Sciatic nerve (tissue), 2 donors: ENCODE results near the gene OGN. TPM values are rescaled to one million over a fixed set of nuclear protein-coding genes. Genes with fewer than 3 reads are reported as not detected.
"Not testable (repeated sequence)": the region's sequence is repeated elsewhere in the genome, so short reads cannot be mapped to it uniquely, and the experiment has no call there.

Experiments
- ATAC-seq: fragments of 200-7000 bp; cut with Tn5 transposase; one replicate; pipeline ENCODE4 v1.9.1; 2020; ENCODE audit warnings: mild to moderate bottlenecking, moderate library complexity
- DNase-seq: peaks from one replicate; pipeline ENCODE4 v3.0.0-alpha.2; 2020; ENCODE audit warnings: low spot score
- intact Hi-C: fragments of 100-400 bp; cut with DNase I; formaldehyde crosslinking; loops from one replicate; pipeline ENCODE4 v1.14.2; 2022
- total RNA-seq: library from RNA; stranded (reverse); fragmentation: NEBNext Ultra II Directional; extraction: Animal tissue kit (Norgen Biotek cat#: 25700); gene quantifications from one replicate; pipeline ENCODE4 v1.2.1, GENCODE V29; 2021
- donor health status: DM: no; HTN: no; CAD: no.
- donor health status: DM: no; HTN: no; CAD: no.

OGN gene, protein sequence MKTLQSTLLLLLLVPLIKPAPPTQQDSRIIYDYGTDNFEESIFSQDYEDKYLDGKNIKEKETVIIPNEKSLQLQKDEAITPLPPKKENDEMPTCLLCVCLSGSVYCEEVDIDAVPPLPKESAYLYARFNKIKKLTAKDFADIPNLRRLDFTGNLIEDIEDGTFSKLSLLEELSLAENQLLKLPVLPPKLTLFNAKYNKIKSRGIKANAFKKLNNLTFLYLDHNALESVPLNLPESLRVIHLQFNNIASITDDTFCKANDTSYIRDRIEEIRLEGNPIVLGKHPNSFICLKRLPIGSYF
- total RNA-seq, result 71.7 TPM

DNA sequence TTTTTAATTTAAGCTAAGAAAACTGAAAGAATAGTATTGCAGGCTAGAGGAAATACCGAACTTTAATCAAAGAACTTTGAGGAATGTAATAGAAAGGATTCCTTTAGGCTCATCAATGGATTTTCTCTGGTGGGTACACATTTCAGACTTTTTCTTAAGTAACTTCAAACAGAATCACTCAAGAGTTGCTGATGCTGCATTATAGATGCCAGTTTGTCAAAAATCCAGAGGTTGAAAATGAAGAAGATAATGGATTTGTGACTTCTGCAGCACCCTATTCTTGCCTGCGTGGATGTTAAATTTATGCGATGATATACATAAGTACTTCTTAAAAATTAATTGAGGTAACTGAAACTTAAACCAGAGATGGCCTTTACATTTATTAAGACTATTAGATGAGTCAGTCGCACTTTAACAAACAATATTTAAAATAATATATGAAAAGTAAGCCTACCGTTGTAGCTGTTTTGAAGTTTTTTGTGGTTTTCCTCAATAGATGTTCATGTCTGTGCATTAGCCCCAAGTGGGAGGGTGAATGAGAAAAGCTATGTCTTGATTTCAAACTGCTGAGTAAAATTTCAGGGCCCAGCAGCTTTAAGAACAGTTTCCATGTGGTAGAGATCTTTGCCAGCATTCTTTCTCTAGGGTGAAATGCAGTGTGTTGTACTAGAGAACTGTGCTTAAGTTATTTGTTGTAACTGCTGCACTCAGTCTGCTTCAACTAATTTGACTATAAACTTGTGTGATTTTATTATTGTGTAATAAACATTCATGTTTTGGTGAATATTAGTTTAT, at the start of gene OGN:
OGN (minus strand) TSS at position 537 of the 795 bp plus-strand sequence. CDS start 1,171 bp downstream, outside the sequence.
- intact Hi-C loops, result no loop called here
- peak; percentile 57 for ATAC-seq
- DNase-seq, result no peak

DNA sequence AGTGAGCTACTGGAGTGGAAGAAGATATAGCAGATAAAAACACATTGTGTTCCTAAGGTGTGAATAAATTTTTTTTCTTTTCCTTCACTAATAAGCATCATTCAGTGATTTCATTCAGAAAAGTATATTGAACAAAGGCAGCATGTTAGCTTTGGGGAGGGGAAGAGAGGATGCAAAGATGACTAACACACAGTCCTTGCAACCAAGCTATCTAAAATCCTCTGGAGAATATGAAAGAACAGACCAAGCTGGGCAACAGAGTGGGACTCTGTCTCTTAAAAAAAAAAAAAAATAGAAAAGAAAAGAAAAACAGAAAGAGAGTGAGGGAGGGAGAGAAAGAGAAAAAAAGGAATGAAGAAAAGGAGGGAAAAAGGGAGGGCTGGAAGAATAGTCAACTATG, 42.2 kb upstream of the OGN start:
- intact Hi-C loops, result no loop called here
- no peak for ATAC-seq

DNA sequence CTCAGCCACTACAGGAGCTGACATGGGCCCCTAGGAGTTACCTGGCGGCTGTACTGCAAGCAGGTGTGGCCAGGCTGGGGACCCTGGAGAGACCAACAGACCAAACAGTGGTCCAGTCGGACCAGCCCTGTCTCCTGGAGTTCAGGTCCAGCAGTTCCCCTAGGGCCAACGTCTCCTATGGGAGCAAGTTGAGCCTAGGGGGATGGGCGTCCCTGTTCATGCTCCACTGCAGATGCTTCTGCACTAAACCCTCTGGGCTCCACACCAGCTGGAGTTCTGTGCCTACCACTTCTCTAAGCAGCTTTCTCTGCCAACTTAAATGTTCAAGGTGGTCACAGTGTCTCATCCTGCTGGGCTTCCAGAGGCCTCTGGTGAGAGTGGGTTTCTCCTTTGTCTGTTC, 40.5 kb upstream of the OGN start:
- ATAC-seq (no peak), DNase-seq (no peak)
- intact Hi-C loops, result no loop called here

More for the DNA sequence above, 42.2 kb upstream of the OGN start:
- no peak for DNase-seq

DNA sequence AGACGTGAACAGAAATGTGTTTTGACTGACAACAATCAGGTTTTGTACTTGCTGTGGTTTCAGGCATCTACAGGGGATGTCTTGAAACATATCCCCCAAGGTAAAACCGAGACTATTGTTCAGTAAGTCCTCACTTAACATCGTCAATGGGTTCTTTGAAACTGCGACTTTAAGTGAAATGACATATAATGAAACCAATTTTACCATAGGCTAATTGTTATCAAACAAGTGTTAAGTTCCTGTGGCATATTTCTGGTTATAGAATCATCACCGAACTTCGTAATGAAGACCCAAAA, 36.3 kb upstream of the OGN start:
- intact Hi-C loops, result no loop called here
- DNase-seq, result no peak

DNA sequence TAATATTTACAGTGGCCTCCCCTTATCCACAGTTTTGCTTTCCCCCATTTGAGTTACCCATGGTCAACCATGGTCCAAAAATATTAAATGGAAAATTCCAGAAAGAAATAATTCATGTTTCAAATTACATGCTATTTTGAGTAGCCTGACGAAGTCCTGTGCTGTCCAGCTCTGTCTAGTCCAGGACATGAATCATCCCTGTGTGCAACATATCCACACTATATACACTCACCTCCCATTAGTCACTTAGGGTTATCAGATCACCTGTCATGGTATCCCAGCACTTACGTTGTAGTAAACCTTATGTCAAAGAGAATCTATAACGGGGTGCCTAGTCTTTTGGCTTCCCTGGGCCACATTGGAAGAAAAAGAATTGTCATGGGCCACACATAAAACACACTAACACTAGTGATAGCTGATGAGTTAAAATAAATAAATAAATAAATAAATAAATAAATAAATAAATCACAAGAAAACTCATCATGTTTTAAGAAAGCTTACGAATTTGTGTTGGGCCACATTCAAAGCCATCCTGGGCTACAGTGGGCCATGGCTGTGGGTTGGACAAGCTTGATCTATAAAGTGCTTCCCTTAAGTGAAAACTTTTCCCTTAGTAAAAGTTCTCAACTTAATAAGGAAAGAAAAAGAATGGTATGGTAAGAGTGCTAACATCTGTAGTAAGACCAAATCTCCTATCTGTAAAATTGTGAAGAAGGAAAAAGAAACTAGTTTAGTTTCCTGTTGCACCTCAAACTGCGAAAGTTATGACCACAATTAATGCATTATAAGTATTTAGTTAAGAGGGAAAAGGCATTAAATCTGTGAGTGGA, 35.8 kb upstream of the OGN start:
- DNase-seq (no peak), ATAC-seq (no peak)
- intact Hi-C loops, result no loop called here

More for the DNA sequence above, 36.3 kb upstream of the OGN start:
- ATAC-seq, result no peak

DNA sequence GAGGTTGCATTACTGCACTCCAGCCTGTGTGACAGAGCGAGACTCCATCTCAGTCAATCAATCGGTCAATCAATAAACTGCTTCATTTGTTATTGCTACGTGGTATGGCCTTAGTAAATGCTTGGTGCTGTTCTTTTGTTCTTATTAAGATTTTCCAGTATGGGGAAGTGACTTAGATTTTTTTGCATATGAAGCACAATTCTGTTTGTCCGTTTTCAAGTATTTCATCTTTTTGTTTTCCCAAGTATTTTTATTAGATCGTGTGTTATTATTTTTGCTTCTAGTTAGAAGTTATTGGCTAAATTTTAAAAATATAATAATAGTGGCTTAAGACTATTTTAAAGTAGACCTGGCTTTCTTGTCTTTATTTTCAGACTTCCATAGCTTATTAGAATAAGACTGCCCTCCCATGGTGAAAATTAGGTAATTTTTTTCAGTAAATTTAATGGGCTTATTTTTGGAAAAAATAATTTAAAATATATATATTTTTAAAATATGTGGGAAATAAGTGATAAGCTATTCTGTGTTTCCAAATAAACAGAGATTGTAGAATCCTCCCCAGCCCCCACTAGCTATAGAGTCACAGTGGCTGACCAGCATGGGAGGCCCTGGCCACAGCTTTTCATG, 34.6 kb upstream of the OGN start:
- intact Hi-C loops, result no loop called here
- ATAC-seq (no peak), DNase-seq (no peak)

DNA sequence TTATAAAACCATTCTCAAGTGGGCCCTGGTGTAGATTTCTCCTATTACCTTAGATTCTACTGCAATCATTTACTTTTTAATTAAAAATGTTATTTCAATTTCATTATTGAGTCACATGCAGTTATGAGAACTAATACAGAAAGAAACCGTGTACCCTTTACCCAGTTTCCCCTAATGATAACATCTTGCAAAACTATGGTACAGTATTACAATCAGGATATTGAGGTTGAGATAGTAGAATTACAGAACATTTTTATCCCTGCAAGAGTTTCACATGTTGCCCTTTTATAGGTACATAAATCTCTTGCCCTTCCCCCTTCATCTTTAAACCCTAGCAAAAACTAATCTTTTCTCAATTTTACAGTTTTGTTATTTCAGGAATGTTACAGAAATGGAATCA, 30.9 kb upstream of the OGN start:
- intact Hi-C loops, result no loop called here
- no peak for DNase-seq
- no peak for ATAC-seq

DNA sequence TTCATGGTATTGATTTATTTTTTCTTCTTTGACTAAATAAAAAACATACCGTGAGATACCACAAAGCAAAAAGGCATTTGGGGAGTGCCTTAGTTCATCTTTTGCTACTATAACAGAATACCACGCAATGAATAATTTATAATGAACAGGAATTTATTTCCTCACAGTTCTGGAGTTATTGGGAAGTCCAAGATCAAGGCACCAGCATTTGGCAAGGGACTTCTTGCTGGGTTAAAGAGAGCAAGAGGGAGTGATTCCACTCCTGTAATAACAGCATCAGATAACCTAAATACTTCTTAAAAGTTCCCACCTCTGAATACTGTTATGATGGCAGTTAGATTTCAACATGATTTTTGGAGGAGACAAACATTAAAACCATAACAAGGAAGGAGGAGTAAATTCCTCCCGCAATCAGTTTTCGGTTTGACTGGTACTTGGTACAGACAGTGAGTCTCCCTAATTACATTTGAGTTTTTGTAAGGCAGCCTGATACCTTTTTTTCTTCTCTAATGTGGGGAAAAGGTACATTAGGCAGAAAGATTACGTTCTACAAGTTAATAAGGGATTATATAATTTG, 28.7 kb upstream of the OGN start:
- ATAC-seq (peak; percentile 59), DNase-seq (no peak)
- intact Hi-C loops, result no loop called here

DNA sequence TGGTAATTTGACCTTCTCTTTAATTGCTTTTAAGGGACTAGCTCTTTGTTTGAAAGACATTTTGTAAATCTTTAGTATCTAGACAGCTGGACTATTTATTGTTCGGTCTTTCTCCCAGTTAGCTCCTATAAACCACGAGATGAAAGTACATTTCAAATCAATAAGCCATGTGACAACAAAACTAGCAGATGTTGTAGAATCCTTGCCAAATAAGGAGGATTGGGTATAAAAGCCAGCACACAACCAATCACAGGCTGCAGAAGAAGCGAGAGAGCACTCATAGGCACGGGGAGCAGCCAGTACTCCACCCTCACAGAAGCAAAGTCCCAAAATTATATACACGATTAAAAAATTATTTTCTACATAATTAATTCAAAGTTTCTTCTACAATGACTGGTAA, 28.0 kb upstream of the OGN start:
- no peak for DNase-seq
- ATAC-seq, result peak; percentile 93
- intact Hi-C loops, result no loop called here

DNA sequence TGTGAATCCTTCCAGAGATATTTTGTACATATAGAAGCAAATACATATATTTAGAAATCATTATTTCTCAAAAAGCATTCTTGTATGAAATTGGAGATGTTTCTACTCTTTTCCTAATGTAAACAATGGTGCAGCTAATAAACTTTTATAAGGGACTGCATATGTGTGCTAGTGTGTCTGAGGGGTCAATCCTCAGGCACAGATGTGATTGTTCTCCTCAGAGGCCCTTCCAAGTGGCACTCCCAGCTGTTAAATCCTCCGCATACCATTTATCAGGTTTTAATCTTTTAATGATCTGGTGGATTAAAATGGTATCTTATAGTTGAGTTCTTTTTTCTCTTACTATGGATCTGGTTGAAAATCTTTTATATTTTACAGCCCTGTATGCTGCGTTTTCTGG, 25.5 kb upstream of the OGN start:
- intact Hi-C loops, result no loop called here
- no peak for ATAC-seq
- DNase-seq, result no peak

DNA sequence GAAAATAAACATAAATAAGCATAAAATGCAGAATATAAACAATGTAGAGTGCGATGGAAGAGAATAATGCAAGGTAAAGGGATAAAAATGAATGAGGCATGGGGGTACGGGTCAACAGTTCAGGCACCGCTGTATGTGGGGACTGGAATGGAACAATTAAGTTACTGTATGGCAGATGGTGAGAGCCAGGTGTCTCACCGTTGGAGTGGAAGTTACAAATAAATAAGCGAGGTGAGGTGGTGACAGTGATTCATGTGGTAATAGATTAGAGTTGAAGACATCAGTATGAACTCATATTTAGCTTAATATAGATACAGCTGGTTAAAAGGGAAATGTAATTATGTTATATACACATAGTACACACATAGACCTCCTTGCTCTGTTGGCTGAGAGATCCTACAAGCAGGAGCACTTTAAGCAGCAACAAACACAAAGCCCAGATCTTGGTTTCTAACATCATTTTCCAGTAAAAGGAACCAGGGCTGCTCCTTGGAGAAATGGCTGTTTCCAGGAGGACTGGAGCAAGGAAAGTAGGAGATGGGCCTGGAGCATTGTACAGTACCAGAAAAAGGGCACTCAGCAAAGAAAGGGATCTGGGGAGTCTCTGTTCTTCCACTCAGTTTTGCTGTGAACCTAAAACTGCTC, 22.2 kb upstream of the OGN start:
- DNase-seq (no peak), ATAC-seq (no peak)
- intact Hi-C loops, result no loop called here

DNA sequence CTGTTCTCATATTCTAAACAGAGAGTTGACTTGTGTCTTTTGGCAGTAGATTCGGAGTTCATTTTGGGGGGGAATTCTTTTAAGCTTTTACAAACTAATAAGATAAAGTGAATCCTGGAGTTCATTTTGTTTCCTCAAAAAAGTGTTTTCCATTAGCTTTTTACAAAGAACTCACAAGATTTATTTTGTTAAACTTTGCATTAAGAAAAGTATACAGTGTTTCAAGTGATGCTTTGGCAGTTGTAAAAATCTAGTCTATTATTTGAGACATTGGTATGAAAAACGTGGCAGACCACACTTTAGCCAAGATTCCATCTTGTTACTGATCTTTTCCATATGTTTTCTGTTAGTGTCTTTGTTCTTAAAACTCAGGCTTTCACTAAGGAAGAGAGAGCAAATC, 21.1 kb upstream of the OGN start:
- ATAC-seq, result no peak
- intact Hi-C loops, result no loop called here

DNA sequence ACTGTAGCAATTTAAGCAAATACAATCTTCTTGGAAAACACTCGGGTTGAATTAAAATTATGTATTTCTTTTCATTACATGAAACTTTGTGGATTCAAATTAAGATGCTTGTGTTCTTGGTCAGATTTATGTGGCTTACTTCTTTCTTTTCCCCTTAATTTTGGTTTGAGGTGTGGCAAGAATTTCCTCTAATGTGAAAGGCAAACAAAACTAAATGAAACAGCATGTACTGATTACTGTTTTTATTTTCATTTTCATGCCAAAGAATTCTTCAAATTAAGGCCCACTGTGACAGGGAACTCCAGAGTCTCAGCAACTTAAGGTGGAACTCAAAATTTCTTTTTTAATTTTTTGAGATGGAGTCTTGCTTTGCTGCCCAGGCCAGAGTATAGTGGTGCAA, 20.0 kb upstream of the OGN start, which contains the start of gene OMD:
OMD (minus strand) TSS at position 132 of the 400 bp plus-strand sequence. CDS start 6,913 bp downstream, outside the sequence.
- intact Hi-C loops, result no loop called here
- DNase-seq (no peak), ATAC-seq (peak; percentile 77)

More for the DNA sequence above, 21.1 kb upstream of the OGN start:
- DNase-seq, result no peak

DNA sequence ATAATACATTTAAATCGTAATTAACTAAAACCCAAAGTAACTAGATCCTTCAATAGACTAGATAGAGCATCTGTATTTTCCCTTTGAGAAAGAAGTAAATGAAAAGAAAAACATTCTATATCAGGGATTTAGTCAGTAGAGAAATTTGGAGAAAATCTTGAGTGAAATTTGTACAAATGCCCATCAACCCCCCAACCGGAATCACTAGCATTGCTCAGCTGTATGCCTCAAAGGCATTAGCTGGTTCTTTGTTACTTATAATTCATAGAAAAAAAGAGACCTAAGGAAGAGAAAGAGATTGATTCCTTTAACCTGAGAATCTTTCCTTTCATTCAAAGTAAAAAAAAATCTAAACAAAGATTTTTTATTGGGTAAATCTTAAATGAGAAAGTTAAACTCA, 19.2 kb upstream of the OGN start:
- ATAC-seq (no peak), DNase-seq (no peak)
- intact Hi-C loops, result no loop called here

DNA sequence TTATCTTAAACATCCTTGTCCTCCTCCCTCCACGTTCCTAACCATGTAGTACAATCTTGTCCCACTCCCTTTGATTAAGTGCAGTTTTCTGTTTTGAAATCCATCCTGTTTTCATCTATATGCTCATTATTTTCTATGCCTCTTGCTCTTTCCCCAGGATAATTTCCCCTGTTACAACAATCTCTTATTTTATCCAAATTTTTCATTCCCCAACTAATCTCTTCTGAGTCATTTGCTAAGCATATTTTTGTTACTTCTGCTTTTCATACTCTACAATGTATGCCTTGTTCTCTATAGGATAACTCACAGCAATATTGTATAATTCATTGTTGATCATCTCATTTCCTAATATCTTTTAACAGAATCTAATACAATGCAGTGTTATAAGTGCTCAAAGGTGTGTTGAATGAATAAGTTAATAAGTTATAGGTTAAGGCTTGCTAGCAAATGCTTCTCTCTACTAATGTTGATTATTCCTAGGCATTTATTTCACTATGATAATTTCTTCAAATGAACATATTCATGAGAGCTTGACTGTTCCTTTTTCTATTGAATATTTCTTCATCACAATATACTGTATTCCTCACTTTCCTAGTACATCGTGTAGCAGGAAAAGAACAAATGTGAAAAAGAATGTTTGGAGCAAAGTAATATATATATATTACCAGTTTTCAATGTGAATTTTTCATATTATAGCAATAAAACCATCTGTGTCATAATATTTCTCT, 18.4 kb upstream of the OGN start:
- DNase-seq, result no peak
- ATAC-seq, result no peak
- intact Hi-C loops, result no loop called here

DNA sequence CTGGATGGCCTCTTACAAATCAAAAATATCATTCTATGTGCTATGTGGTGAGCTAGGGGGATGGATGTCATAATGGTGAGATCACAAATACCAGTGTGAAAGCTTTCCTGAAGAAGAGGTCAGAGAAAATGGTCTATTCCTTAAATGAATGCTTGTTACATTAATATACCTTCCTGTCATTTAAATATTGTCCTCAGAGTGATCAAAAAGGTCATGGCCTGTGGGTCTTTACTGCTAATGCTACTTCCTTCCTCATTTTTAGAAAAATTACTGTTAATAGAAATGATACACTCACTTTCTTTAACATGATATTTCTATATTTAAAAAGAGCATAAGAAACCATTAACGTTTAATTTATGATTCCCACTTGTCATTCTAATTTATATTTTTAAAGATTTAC, 10.2 kb upstream of the OGN start:
- ATAC-seq (no peak), DNase-seq (no peak)
- intact Hi-C loops, result no loop called here

DNA sequence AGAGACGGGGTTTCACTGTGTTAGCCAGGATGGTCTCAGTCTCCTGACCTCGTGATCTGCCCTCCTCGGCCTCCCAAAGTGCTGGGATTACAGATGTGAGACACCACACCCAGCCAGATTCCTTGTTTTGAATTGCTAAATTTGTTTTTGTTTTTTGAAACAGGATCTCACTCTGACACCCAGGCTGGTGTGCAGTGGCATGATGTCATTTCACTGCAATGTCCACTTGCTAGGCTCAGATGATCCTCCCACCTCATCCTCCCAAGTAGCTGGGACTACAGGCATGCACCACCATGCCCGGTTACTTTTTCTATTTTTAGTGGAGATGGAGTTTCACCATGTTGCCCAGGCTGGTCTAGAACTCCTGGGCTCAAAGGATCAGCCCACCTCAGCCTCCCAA, 6.8 kb upstream of the OGN start:
- DNase-seq, intact Hi-C loops: not testable (repeated sequence)
- ATAC-seq, result peak; percentile 25
